Hepatocyte (in vitro differentiated cells): ENCODE data around the gene STK11. TPM values are rescaled to one million over a fixed set of nuclear protein-coding genes. Genes with fewer than 3 reads are reported as not detected.

ENCODE experiments used
- DNase-seq: peaks from one replicate; pipeline ENCODE4 v3.0.0-alpha.2; 2016; ENCODE audit warnings: low spot score
- H2AFZ ChIP-seq: fragments of 200-600 bp; sonication (generic); 2 replicates; pipeline ENCODE4 v1.6.0; 2016; ENCODE audit warnings: antibody characterized with exemption, mild to moderate bottlenecking
- H3K27ac ChIP-seq: fragments of 200-600 bp; sonication (generic); 2 replicates; pipeline ENCODE4 v1.5.1; 2016; ENCODE audit warnings: mild to moderate bottlenecking
- H3K27me3 ChIP-seq: fragments of 200-600 bp; sonication (generic); 2 replicates; pipeline ENCODE4 v1.6.1; 2016
- H3K36me3 ChIP-seq: fragments of 200-600 bp; sonication (generic); replicated peaks from 2 replicates; pipeline ENCODE4 v1.5.1; 2016; ENCODE audit warnings: low read depth; ENCODE audit not compliant: insufficient read depth
- H3K4me1 ChIP-seq: fragments of 200-600 bp; sonication (generic); 2 replicates; pipeline ENCODE4 v1.5.1; 2016; ENCODE audit warnings: mild to moderate bottlenecking, moderate library complexity; ENCODE audit not compliant: insufficient read depth
- H3K4me2 ChIP-seq: fragments of 200-600 bp; sonication (generic); 2 replicates; pipeline ENCODE4 v1.6.0; 2016
- H3K4me3 ChIP-seq: fragments of 200-600 bp; sonication (generic); 2 replicates; pipeline ENCODE4 v1.5.1; 2016; ENCODE audit warnings: mild to moderate bottlenecking
- H3K79me2 ChIP-seq: fragments of 200-600 bp; sonication (generic); 2 replicates; pipeline ENCODE4 v1.6.0; 2017; ENCODE audit warnings: mild to moderate bottlenecking
- H3K9me2 ChIP-seq: fragments of 200-600 bp; sonication (generic); replicated peaks from 2 replicates; pipeline ENCODE4 v1.6.0; 2017; ENCODE audit warnings: mild to moderate bottlenecking; ENCODE audit not compliant: insufficient read depth
- H3K9me3 ChIP-seq: fragments of 200-600 bp; sonication (generic); 2 replicates; pipeline ENCODE4 v1.5.1; 2016; ENCODE audit warnings: low read depth, mild to moderate bottlenecking
- H4K20me1 ChIP-seq: fragments of 200-600 bp; sonication (generic); 2 replicates; pipeline ENCODE4 v1.6.0; 2016; ENCODE audit warnings: mild to moderate bottlenecking; ENCODE audit not compliant: insufficient read depth, poor library complexity, severe bottlenecking
- CTCF ChIP-seq: fragments of 200-600 bp; sonication (generic); IDR thresholded peaks from 2 replicates; pipeline ENCODE4 v1.5.1; 2016; ENCODE audit warnings: antibody characterized with exemption, mild to moderate bottlenecking; ENCODE audit not compliant: poor library complexity
- EZH2 ChIP-seq: fragments of 200-600 bp; sonication (generic); IDR thresholded peaks from 2 replicates; pipeline ENCODE4 v1.6.1; 2016; ENCODE audit warnings: antibody characterized with exemption, mild to moderate bottlenecking, borderline replicate concordance
- EZH2phosphoT487 ChIP-seq: fragments of 200-600 bp; sonication (generic); IDR thresholded peaks from one replicate; pipeline ENCODE4 v1.6.1; 2018; ENCODE audit warnings: antibody characterized with exemption, mild to moderate bottlenecking, low read depth, moderate library complexity; ENCODE audit not compliant: unreplicated experiment, severe bottlenecking
- WGBS: methylation state at CpG from one replicate; pipeline ENCODE4 v1.1.6; 2016; ENCODE audit warnings: low lambda C conversion rate; ENCODE audit errors: missing lambda C conversion rate; 5-methylcytosine and 5-hydroxymethylcytosine counted together
- polyA plus RNA-seq: library from polyadenylated mRNA; unstranded; fragments of >200 nt; fragmentation: Nextera tagmentation; extraction: Ambion mirVana; gene quantifications from 2 replicates; pipeline ENCODE4 v1.2.1, GENCODE V29; 2016
- total RNA-seq: library from RNA; depleted of rRNA; stranded (reverse); fragments of >200 nt; gene quantifications from 2 replicates; pipeline ENCODE4 v1.2.3, GENCODE V29; 2014

STK11 gene
- total and polyA plus RNA-seq, 2 experiments from 2014 or later, result 48.9 to 76.6 TPM

- peak overlapping the region; percentile 97 for H3K4me2 ChIP-seq
- no peaks in the 10 kb centered on the region for H4K20me1 ChIP-seq
- no peaks in the 10 kb centered on the region for H3K36me3 ChIP-seq
- H2AFZ ChIP-seq, result peak overlapping the region; percentile 57
- peaks cover 25% of the 10 kb centered on the region for H3K79me2 ChIP-seq
- H3K27me3 ChIP-seq, result no peaks in the 10 kb centered on the region
- no peak for DNase-seq
- no peak for TF ChIP-seq CTCF
- no peak for TF ChIP-seq EZH2
- no peak for TF ChIP-seq EZH2phosphoT487
- no peak overlapping the region for H3K4me3 ChIP-seq
- WGBS, result 79% methylated on average over 15 of the region's 15 CpGs
- no peaks in the 10 kb centered on the region for H3K9me3 ChIP-seq
- peak overlapping the region; percentile 38 for H3K27ac ChIP-seq
- peaks cover 43% of the 10 kb centered on the region for H3K4me1 ChIP-seq
- no peaks in the 10 kb centered on the region for H3K9me2 ChIP-seq
Observed at GRCh38 chr19:1240925-1241324, 35.3 kb downstream of the STK11 start.

- Histone ChIP-seq H3K9me3 (no peaks in the 10 kb centered on the region), H4K20me1 (no peaks in the 10 kb centered on the region), H3K27me3 (no peaks in the 10 kb centered on the region), H3K36me3 (no peaks in the 10 kb centered on the region), H3K79me2 (peaks cover 21% of the 10 kb centered on the region), H3K27ac (peak within 1 kb of the TSS; percentile 53), H3K9me2 (no peaks in the 10 kb centered on the region), H3K4me1 (peaks cover 45% of the 10 kb centered on the region), H3K4me3 (peak within 1 kb of the TSS; percentile 74), H2AFZ (peak within 1 kb of the TSS; percentile 57), H3K4me2 (peak within 1 kb of the TSS; percentile 97)
- DNase-seq, result peak; percentile 98
- TF ChIP-seq CTCF (no peak), EZH2 (no peak), EZH2phosphoT487 (no peak)
- 2% methylated on average over 45 of the region's 79 CpGs for WGBS
Observed at GRCh38 chr19:1241417-1242095, 36.0 kb downstream of the STK11 start, which contains the start of gene ATP5F1D. ATP5F1D (plus strand) TSS chr19:1241751; CDS start chr19:1241851, 100 bp downstream.

GRCh38 chr19:1243768-1244692 lies 38.5 kb downstream of the STK11 start:
- H3K4me1 ChIP-seq, result peaks cover 51% of the 10 kb centered on the region
- H3K79me2 ChIP-seq, result peaks cover 28% of the 10 kb centered on the region
- peak; percentile 93 for DNase-seq
- H3K4me3 ChIP-seq, result no peak overlapping the region
- no peaks in the 10 kb centered on the region for H3K9me3 ChIP-seq
- H3K4me2 ChIP-seq, result peak overlapping the region; percentile 97
- H3K27ac ChIP-seq, result peak overlapping the region; percentile 100
- TF ChIP-seq EZH2, result no peak
- peak; percentile 90 for TF ChIP-seq CTCF
- H3K27me3 ChIP-seq, result no peaks in the 10 kb centered on the region
- no peak overlapping the region for H2AFZ ChIP-seq
- no peaks in the 10 kb centered on the region for H3K9me2 ChIP-seq
- no peaks in the 10 kb centered on the region for H3K36me3 ChIP-seq
- 71% methylated on average over 32 of the region's 33 CpGs for WGBS
- no peaks in the 10 kb centered on the region for H4K20me1 ChIP-seq
